ENCODE results near the gene ERAL1.
"Not testable (repeated sequence)": the region's sequence is repeated elsewhere in the genome, so short reads cannot be mapped to it uniquely, and the experiment has no call there.

ERAL1 gene

GRCh38 chr17:28878158-28878910 lies 23.5 kb downstream of the ERAL1 start:
- no peak for DNase-seq (ENCODE audit: low read depth in 2 of 3, low spot score in 1 of 3)

GRCh38 chr17:28878981-28879380 lies 24.2 kb downstream of the ERAL1 start:
- DNase-seq (ENCODE audit: low read depth in 2 of 3, low spot score in 1 of 3), result no peak

GRCh38 chr17:28879886-28880571 lies 25.2 kb downstream of the ERAL1 start:
- no peak for DNase-seq (ENCODE audit: low read depth in 2 of 3, low spot score in 1 of 3)

- no peak for DNase-seq (ENCODE audit: low read depth in 2 of 3, low spot score in 1 of 3)
These were observed 25.7 kb downstream of the ERAL1 start for GRCh38 chr17:28880572-28880945.

- DNase-seq (ENCODE audit: low read depth in 2 of 3, low spot score in 1 of 3), result no peak
These were observed 26.8 kb downstream of the ERAL1 start for GRCh38 chr17:28881533-28882056.

GRCh38 chr17:28882154-28882895 lies 27.5 kb downstream of the ERAL1 start:
- no peak for DNase-seq (ENCODE audit: low read depth in 2 of 3, low spot score in 1 of 3)

GRCh38 chr17:28883967-28884702 lies 29.3 kb downstream of the ERAL1 start:
- DNase-seq (ENCODE audit: low read depth in 2 of 3, low spot score in 1 of 3), result no peak

GRCh38 chr17:28885363-28885762 lies 30.5 kb downstream of the ERAL1 start:
- no peak for DNase-seq (ENCODE audit: low read depth in 2 of 3, low spot score in 1 of 3)

- no peak for DNase-seq (ENCODE audit: low read depth in 2 of 3, low spot score in 1 of 3)
These were observed 31.1 kb downstream of the ERAL1 start for GRCh38 chr17:28885951-28886350.

GRCh38 chr17:28887871-28888471 lies 33.2 kb downstream of the ERAL1 start:
- no peak for DNase-seq (ENCODE audit: low read depth in 2 of 3, low spot score in 1 of 3)

- no peak for DNase-seq (ENCODE audit: low read depth in 2 of 3, low spot score in 1 of 3)
These were observed 34.0 kb downstream of the ERAL1 start for GRCh38 chr17:28888832-28889231.

GRCh38 chr17:28889996-28890395 lies 35.2 kb downstream of the ERAL1 start:
- DNase-seq (ENCODE audit: low read depth in 2 of 3, low spot score in 1 of 3), result no peak

GRCh38 chr17:28891201-28891600 lies 36.4 kb downstream of the ERAL1 start:
- DNase-seq (ENCODE audit: low read depth in 2 of 3, low spot score in 1 of 3), result no peak

- DNase-seq (ENCODE audit: low read depth in 2 of 3, low spot score in 1 of 3), result no peak
These were observed 37.2 kb downstream of the ERAL1 start for GRCh38 chr17:28892024-28892423.

GRCh38 chr17:28893248-28894183 lies 38.7 kb downstream of the ERAL1 start:
- DNase-seq (ENCODE audit: low read depth in 2 of 3, low spot score in 1 of 3), result not testable (repeated sequence)

- DNase-seq (ENCODE audit: low read depth in 2 of 3, low spot score in 1 of 3), result no peak
These were observed 41.1 kb downstream of the ERAL1 start for GRCh38 chr17:28895794-28896447.

- no peak for DNase-seq (ENCODE audit: low read depth in 2 of 3, low spot score in 1 of 3)
These were observed 41.7 kb downstream of the ERAL1 start for GRCh38 chr17:28896491-28896883.

GRCh38 chr17:28896884-28897768 lies 42.3 kb downstream of the ERAL1 start, which contains the start of gene FLOT2:
FLOT2 (minus strand) TSS chr17:28897733; CDS start chr17:28897574, 159 bp downstream.
- DNase-seq (ENCODE audit: low read depth in 2 of 3, low spot score in 1 of 3), result peak; percentile 33 to 57 (median 46)
